Measurements from ENCODE around the gene FAM171A1. TPM values are rescaled to one million over a fixed set of nuclear protein-coding genes. Genes with fewer than 3 reads are reported as not detected.

The FAM171A1 gene
- total RNA-seq, 1 donor from 2014 or later, result 28.2 TPM

DNA sequence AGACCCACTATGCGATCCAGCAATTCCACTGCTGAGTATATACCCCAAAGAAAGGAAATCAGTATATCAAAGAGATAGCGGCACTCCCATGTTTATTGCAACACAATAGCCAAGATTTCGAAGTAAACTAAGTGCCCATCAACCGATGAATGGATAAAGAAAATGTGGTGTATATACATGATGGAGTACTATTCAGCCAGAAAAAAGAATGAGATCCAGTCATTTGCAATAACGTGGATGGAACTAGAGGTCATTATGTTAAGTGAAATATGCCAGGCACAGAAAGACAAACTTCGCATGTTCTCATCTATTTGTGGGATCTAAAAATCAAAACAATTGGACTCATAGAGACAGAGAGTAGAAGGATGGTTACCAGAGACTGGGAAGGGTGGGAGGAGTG lies 195.5 kb downstream of the FAM171A1 start:
- Histone ChIP-seq H3K9ac (no peak overlapping the region), H3K79me2 (ENCODE audit: low read depth) (no peaks in the 10 kb centered on the region), H3K27me3 (no peaks in the 10 kb centered on the region), H3K4me1 (no peaks in the 10 kb centered on the region), H4K20me1 (ENCODE audit: low read depth) (no peaks in the 10 kb centered on the region), H3K4me3 (no peak overlapping the region), H3F3A (ENCODE audit: low read depth) (no peaks in the 10 kb centered on the region), H2AFZ (replicated peaks) (no peak overlapping the region), H3K27ac (no peak overlapping the region), H3K36me3 (no peaks in the 10 kb centered on the region), H3K4me2 (no peak overlapping the region), H3K9me3 (ENCODE audit: low read depth) (no peaks in the 10 kb centered on the region)
- no peak for DNase-seq (ENCODE audit: low spot score)
- Mint-ChIP-seq H3K9me3 (no peaks in the 10 kb centered on the region), H3K27me3 (ENCODE audit: insufficient read depth, low read depth) (peaks cover 8% of the 10 kb centered on the region), H3K36me3 (no peaks in the 10 kb centered on the region), H3K4me1 (no peaks in the 10 kb centered on the region), H3K27ac (no peak overlapping the region), H3K4me3 (no peak overlapping the region)
- TF ChIP-seq EZH2phosphoT487 (IDR thresholded peaks at IDR 0.05) (no peak), EZH2 (IDR thresholded peaks at IDR 0.05) (no peak)
- TF ChIP-seq, protein P1, sequence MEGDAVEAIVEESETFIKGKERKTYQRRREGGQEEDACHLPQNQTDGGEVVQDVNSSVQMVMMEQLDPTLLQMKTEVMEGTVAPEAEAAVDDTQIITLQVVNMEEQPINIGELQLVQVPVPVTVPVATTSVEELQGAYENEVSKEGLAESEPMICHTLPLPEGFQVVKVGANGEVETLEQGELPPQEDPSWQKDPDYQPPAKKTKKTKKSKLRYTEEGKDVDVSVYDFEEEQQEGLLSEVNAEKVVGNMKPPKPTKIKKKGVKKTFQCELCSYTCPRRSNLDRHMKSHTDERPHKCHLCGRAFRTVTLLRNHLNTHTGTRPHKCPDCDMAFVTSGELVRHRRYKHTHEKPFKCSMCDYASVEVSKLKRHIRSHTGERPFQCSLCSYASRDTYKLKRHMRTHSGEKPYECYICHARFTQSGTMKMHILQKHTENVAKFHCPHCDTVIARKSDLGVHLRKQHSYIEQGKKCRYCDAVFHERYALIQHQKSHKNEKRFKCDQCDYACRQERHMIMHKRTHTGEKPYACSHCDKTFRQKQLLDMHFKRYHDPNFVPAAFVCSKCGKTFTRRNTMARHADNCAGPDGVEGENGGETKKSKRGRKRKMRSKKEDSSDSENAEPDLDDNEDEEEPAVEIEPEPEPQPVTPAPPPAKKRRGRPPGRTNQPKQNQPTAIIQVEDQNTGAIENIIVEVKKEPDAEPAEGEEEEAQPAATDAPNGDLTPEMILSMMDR (IDR thresholded peaks at IDR 0.05), result no peak

DNA sequence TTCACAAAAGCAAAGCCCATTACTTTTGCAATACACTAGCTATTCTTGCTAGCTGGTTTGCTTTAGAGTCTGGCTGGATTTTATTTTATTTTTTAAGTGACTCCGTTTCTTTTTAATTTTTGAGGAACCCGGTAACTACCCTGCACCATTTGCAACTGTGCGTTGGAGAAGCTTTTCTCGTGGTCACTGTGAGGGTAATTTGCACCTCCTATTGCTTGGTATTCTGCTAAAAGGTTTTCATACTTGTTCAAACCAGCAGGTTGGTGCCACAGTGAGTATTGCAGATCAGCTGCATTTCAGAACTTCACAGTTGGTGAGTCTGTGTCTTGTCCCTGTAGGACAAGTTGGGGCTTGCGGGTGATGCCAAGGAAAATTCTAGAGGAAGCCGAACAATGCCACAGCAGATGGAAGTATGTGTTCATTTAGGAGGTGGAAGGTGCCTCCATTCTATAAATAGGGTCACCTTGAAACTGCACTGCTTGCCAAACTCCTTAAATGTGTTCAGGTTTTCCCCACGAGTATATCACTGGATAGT lies 198.7 kb downstream of the FAM171A1 start:
- Histone ChIP-seq H3K27me3 (peaks cover 14% of the 10 kb centered on the region), H4K20me1 (ENCODE audit: low read depth) (peaks cover 2% of the 10 kb centered on the region), H2AFZ (replicated peaks) (no peak overlapping the region), H3K9me3 (ENCODE audit: low read depth) (no peaks in the 10 kb centered on the region), H3K36me3 (no peaks in the 10 kb centered on the region), H3K4me2 (no peak overlapping the region), H3K27ac (no peak overlapping the region), H3K79me2 (ENCODE audit: low read depth) (peaks cover 2% of the 10 kb centered on the region), H3K4me1 (peaks cover 2% of the 10 kb centered on the region), H3F3A (ENCODE audit: low read depth) (peaks cover 9% of the 10 kb centered on the region), H3K4me3 (no peak overlapping the region), H3K9ac (no peak overlapping the region)
- peaks cover 13% of the 10 kb centered on the region for H3K4me1 Mint-ChIP-seq
- no peak overlapping the region for H3K4me3 Mint-ChIP-seq
- DNase-seq (ENCODE audit: low spot score), result no peak
- H3K36me3 Mint-ChIP-seq, result no peaks in the 10 kb centered on the region
- H3K27ac Mint-ChIP-seq, result no peak overlapping the region
- H3K27me3 Mint-ChIP-seq (ENCODE audit: insufficient read depth, low read depth), result peaks cover 8% of the 10 kb centered on the region
- TF ChIP-seq EZH2 (IDR thresholded peaks at IDR 0.05), result no peak
- no peak for TF ChIP-seq EZH2phosphoT487 (IDR thresholded peaks at IDR 0.05)
- TF ChIP-seq, protein P1 (IDR thresholded peaks at IDR 0.05), result no peak
- H3K9me3 Mint-ChIP-seq, result no peaks in the 10 kb centered on the region

DNA sequence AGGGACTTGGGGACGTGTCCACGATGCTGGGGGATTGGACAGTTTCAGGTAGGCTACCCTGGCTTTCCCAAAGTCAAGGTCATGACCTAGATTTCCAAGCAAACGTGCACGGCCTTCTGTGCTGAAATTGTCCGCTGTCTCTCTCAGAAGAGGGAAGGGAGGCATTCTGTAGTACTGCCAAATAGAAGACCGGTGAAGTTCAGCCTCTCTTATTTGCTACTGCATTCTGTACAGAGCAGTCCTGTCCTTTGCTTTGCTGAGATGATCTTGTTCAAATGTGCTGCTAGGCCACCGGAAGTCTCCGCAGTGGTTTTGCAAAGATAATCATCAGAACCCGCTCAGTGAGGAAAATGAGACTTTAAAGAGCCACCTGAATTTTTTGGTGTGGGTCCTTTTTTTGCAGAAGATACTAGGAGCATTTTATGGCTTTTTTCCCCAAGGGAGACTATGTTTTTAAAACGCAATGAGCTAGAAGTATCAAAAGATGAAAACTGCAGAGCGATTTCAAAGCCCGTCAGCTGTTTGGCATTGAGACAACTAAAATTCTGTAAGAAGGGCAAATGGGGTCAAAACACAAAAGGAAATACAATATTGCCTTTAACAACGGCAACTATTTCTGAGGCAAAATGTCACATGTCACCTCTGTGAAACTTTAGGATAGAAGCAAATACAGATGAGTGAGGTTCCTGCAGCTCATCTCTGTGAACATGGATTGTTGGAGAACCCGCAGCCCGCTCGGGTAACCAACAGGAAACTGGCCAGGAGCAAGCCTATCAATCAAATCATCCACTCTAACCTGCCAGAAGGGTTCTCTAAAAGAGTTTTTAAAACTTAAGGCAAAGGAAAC lies 201.3 kb downstream of the FAM171A1 start:
- DNase-seq (ENCODE audit: low spot score), result peak; percentile 7
- Mint-ChIP-seq H3K27ac (no peak overlapping the region), H3K9me3 (no peaks in the 10 kb centered on the region), H3K4me3 (peak overlapping the region; percentile 78), H3K27me3 (ENCODE audit: insufficient read depth, low read depth) (peaks cover 6% of the 10 kb centered on the region), H3K36me3 (no peaks in the 10 kb centered on the region), H3K4me1 (peaks cover 27% of the 10 kb centered on the region)
- peaks cover 25% of the 10 kb centered on the region for H4K20me1 ChIP-seq (ENCODE audit: low read depth)
- H3K79me2 ChIP-seq (ENCODE audit: low read depth), result peaks cover 28% of the 10 kb centered on the region
- H3K9me3 ChIP-seq (ENCODE audit: low read depth), result no peaks in the 10 kb centered on the region
- H2AFZ ChIP-seq (replicated peaks), result no peak overlapping the region
- TF ChIP-seq EZH2phosphoT487 (IDR thresholded peaks at IDR 0.05) (no peak), EZH2 (IDR thresholded peaks at IDR 0.05) (no peak)
- TF ChIP-seq, protein P1 (IDR thresholded peaks at IDR 0.05), result no peak
- peaks cover 14% of the 10 kb centered on the region for H3K27me3 ChIP-seq
- H3K9ac ChIP-seq, result no peak overlapping the region
- H3K27ac ChIP-seq, result no peak overlapping the region
- H3K4me1 ChIP-seq, result peaks cover 18% of the 10 kb centered on the region
- peaks cover 24% of the 10 kb centered on the region for H3F3A ChIP-seq (ENCODE audit: low read depth)
- H3K4me2 ChIP-seq, result no peak overlapping the region
- H3K36me3 ChIP-seq, result no peaks in the 10 kb centered on the region
- H3K4me3 ChIP-seq, result no peak overlapping the region
